Caco-2 (cell line): Measurements from ENCODE around the gene ADARB1. TPM values are rescaled to one million over a fixed set of nuclear protein-coding genes. Genes with fewer than 3 reads are reported as not detected.
"Not testable (repeated sequence)": the region's sequence is repeated elsewhere in the genome, so short reads cannot be mapped to it uniquely, and the experiment has no call there.

Source experiments
- BruUV-seq: library from RNA; stranded (reverse); fragments of 400-500 nt; replicated peaks from 2 replicates; lab custom pipeline; 2021; lab: Mats Ljungman, UMichigan
- CTCF ChIA-PET: fragments of 300-600 bp; sonication (Branson Sonifier 250); formaldehyde crosslinking; loops from one replicate; lab custom pipeline; 2022; ENCODE audit warnings: antibody characterized with exemption; lab: Charles Lee
- POLR2A ChIA-PET: fragments of 300-600 bp; sonication (Branson Sonifier 250); formaldehyde crosslinking; loops from one replicate; lab custom pipeline; 2022; ENCODE audit warnings: antibody characterized with exemption; lab: Charles Lee
- DNase-seq, 2 experiments: peaks; one replicate each; pipeline versions ENCODE4 v3.0.0 to v3.0.0-alpha.2; 2020 to 2022
- H3K27me3 ChIP-seq: replicated peaks from 2 replicates; pipeline ENCODE4 v1.6.0; 2011; ENCODE audit warnings: low read length; ENCODE audit not compliant: control insufficient read depth, insufficient read depth
- H3K36me3 ChIP-seq: 2 replicates; pipeline ENCODE4 v1.5.1; 2011; ENCODE audit warnings: low read length; ENCODE audit not compliant: control insufficient read depth, insufficient read depth
- H3K4me1 ChIP-seq: fragments of 250-450 bp; sonication (Bioruptor Pico); 2 replicates; pipeline ENCODE4 v1.5.1; 2020; ENCODE audit warnings: mild to moderate bottlenecking
- H3K4me3 ChIP-seq: 2 replicates; pipeline ENCODE4 v1.5.1; 2011; ENCODE audit warnings: low read depth, mild to moderate bottlenecking, control low read depth, low read length
- H3K9me3 ChIP-seq: fragments of 250-450 bp; sonication (Bioruptor Pico); 2 replicates; pipeline ENCODE4 v1.5.1; 2020; ENCODE audit warnings: mild to moderate bottlenecking, moderate library complexity
- H3K27ac Mint-ChIP-seq: one replicate; pipeline ENCODE4 v1.8.0; 2022; ENCODE audit warnings: mixed read lengths; ENCODE audit not compliant: unreplicated experiment
- H3K27me3 Mint-ChIP-seq: one replicate; pipeline ENCODE4 v1.8.0; 2022; ENCODE audit warnings: mixed read lengths; ENCODE audit not compliant: insufficient read depth, unreplicated experiment
- H3K36me3 Mint-ChIP-seq: one replicate; pipeline ENCODE4 v1.8.0; 2022; ENCODE audit warnings: mild to moderate bottlenecking, mixed read lengths; ENCODE audit not compliant: insufficient read depth, unreplicated experiment
- H3K4me1 Mint-ChIP-seq: one replicate; pipeline ENCODE4 v1.8.0; 2022; ENCODE audit warnings: low read depth, mixed read lengths; ENCODE audit not compliant: unreplicated experiment
- H3K4me3 Mint-ChIP-seq: one replicate; pipeline ENCODE4 v1.8.0; 2022; ENCODE audit warnings: mild to moderate bottlenecking, moderate library complexity, mixed read lengths; ENCODE audit not compliant: unreplicated experiment
- H3K9me3 Mint-ChIP-seq: one replicate; pipeline ENCODE4 v1.8.0; 2022; ENCODE audit warnings: mixed read lengths; ENCODE audit not compliant: unreplicated experiment
- intact Hi-C: fragments of 100-400 bp; cut with micrococcal nuclease; formaldehyde crosslinking; loops from one replicate; pipeline ENCODE4 v1.10.0; 2022; ENCODE audit not compliant: unreplicated experiment
- total RNA-seq: library from RNA; stranded (reverse); gene quantifications from 2 replicates; pipeline ENCODE4 v1.2.3, GENCODE V29; 2022
- TF ChIP-seq, protein P1 (sequence below), 2 experiments: fragments of 200-600 bp in 1 of 2; IDR thresholded peaks; 1 replicate in 1 of 2; 2 replicates in 1 of 2; pipeline versions ENCODE4 v1.5.1 to v1.8.0; 2011 to 2022; ENCODE audit warnings: antibody characterized with exemption in 1 of 2, control low read depth in 1 of 2, inconsistent platforms in 1 of 2, low read depth in 1 of 2, low read length in 1 of 2, mild to moderate bottlenecking in 1 of 2, moderate library complexity in 1 of 2; ENCODE audit not compliant: insufficient read depth in 1 of 2, severe bottlenecking in 1 of 2, unreplicated experiment in 1 of 2

ADARB1 gene
- total RNA-seq, 1 experiment from 2014 or later: 25.4 TPM

DNA sequence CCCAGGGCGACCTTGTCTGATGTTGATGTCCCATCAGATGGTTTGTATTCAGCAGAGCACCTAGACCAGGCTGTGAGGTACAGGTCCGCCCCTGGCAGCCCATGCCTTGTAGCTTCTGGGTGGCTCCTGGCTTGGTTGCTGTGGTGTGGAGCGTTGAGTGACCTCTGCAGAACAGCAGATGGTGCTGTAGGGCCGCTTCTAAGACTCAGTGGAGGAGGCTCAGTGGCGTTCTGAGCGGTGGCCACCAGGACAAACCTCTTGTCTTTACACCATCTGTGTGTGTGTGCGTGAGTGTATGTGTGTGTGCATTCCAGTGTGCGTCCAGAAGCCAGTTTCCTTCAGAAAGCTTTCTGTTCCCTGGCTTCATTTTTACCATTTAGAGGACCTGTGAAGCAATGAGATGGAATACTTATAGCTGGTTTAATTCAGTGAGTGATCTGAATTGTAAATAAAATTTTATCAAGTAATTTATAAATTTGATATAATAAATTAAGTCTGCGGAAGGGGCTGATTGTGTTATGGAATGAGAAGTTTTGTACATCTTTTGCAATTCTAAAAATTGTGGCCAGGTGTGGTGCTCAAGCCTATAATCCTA, 66.1 kb downstream of the ADARB1 start:
- no peaks in the 10 kb centered on the region for H3K36me3 ChIP-seq
- Mint-ChIP-seq H3K27ac (no peak overlapping the region), H3K4me3 (no peak overlapping the region), H3K9me3 (no peaks in the 10 kb centered on the region), H3K36me3 (peaks cover 18% of the 10 kb centered on the region), H3K27me3 (no peaks in the 10 kb centered on the region), H3K4me1 (no peaks in the 10 kb centered on the region)
- intact Hi-C loops: loop anchor here (1.0 to 10.0 kb wide), 3 partner anchors 94 to 682 kb away; partner anchors contain the start of gene POFUT2
- TF ChIP-seq, protein P1, sequence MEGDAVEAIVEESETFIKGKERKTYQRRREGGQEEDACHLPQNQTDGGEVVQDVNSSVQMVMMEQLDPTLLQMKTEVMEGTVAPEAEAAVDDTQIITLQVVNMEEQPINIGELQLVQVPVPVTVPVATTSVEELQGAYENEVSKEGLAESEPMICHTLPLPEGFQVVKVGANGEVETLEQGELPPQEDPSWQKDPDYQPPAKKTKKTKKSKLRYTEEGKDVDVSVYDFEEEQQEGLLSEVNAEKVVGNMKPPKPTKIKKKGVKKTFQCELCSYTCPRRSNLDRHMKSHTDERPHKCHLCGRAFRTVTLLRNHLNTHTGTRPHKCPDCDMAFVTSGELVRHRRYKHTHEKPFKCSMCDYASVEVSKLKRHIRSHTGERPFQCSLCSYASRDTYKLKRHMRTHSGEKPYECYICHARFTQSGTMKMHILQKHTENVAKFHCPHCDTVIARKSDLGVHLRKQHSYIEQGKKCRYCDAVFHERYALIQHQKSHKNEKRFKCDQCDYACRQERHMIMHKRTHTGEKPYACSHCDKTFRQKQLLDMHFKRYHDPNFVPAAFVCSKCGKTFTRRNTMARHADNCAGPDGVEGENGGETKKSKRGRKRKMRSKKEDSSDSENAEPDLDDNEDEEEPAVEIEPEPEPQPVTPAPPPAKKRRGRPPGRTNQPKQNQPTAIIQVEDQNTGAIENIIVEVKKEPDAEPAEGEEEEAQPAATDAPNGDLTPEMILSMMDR (IDR thresholded peaks at IDR 0.05; ENCODE audit: insufficient read depth in 1 of 2, low read depth in 1 of 2, low read length in 1 of 2, severe bottlenecking in 1 of 2, unreplicated experiment in 1 of 2): peak; percentile 78 to 91
- BruUV-seq: no TSS peak
- no peaks in the 10 kb centered on the region for H3K27me3 ChIP-seq
- no peak overlapping the region for H3K4me3 ChIP-seq
- peak; percentile 86 to 91 for DNase-seq
- CTCF ChIA-PET: interaction anchor here (0.6 to 1.5 kb wide), 15 partner anchors 10 to 680 kb away, joined by 3 to 12 read pairs (median 4); partner anchors contain the start of gene POFUT2
- peaks cover 10% of the 10 kb centered on the region for H3K4me1 ChIP-seq
- POLR2A ChIA-PET: interaction anchor here (0.6 kb wide), 1 partner anchor 147 kb away, joined by 3 read pairs; the partner anchor contains the start of gene POFUT2
- no peaks in the 10 kb centered on the region for H3K9me3 ChIP-seq

DNA sequence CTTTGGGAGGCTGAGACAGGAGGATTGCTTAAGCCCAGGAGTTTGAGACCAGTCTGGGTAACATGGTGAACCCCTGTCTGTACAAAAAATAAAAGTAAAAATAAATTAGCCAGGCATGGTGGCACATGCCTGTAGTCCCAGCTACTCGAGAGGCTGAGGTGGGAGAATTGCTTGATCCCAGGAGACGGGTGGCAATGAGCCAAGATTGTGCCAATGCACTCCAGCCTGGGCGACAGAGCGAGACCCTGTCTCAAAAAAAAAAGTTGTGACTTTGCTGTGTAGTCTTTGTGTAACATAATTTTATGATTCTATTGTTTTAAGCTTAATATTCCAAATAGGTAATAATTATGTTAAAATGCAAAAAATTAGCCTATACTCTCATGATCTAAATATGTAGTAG, 66.6 kb downstream of the ADARB1 start:
- H3K9me3 Mint-ChIP-seq, H3K27me3 Mint-ChIP-seq, POLR2A ChIA-PET, H3K4me3 Mint-ChIP-seq, H3K27ac Mint-ChIP-seq, H3K27me3 ChIP-seq, H3K9me3 ChIP-seq, DNase-seq, H3K4me1 Mint-ChIP-seq, H3K36me3 ChIP-seq, H3K4me3 ChIP-seq, BruUV-seq: not testable (repeated sequence)
- H3K4me1 ChIP-seq: peaks cover 10% of the 10 kb centered on the region
- intact Hi-C loops: loop anchor here (1.0 to 10.0 kb wide), 3 partner anchors 94 to 681 kb away; partner anchors contain the start of gene POFUT2
- peaks cover 16% of the 10 kb centered on the region for H3K36me3 Mint-ChIP-seq
- CTCF ChIA-PET: interaction anchor here (0.8 to 1.5 kb wide), 10 partner anchors 26 to 680 kb away, joined by 3 to 12 read pairs (median 6); partner anchors contain the start of gene POFUT2

DNA sequence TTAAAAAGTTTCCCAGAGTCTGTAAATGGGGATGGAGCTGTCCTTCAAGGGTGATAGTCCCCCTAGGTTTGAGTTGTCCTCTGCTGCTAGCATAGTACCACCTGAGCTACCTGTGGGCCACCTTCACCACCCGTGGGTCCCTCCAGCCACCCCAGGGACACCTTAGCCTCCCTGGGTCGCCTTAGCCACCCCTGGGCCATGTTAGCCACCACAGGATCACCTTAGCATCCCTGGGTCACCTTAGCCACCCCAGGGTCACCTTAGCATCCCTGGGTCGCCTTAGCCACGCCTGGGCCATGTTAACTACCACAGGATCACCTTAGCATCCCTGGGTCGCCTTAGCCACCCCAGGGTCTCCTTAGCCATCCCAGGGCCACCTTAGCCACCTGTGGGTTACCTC, 67.1 kb downstream of the ADARB1 start:
- BruUV-seq: no TSS peak
- H3K27me3 Mint-ChIP-seq: no peaks in the 10 kb centered on the region
- TF ChIP-seq, protein P1 (IDR thresholded peaks at IDR 0.05; ENCODE audit: insufficient read depth in 1 of 2, low read depth in 1 of 2, low read length in 1 of 2, severe bottlenecking in 1 of 2, unreplicated experiment in 1 of 2): no peak
- no peaks in the 10 kb centered on the region for H3K27me3 ChIP-seq
- no peak overlapping the region for H3K27ac Mint-ChIP-seq
- intact Hi-C loops: loop anchor here (5.0 to 10.0 kb wide), 2 partner anchors 93 to 681 kb away; no protein-coding TSS in a partner anchor
- H3K9me3 ChIP-seq: no peaks in the 10 kb centered on the region
- peaks cover 10% of the 10 kb centered on the region for H3K4me1 ChIP-seq
- no peaks in the 10 kb centered on the region for H3K36me3 ChIP-seq
- ChIA-PET CTCF (no interaction called here), POLR2A (no interaction called here)
- no peak overlapping the region for H3K4me3 ChIP-seq
- H3K4me1 Mint-ChIP-seq: no peaks in the 10 kb centered on the region
- H3K36me3 Mint-ChIP-seq: peaks cover 16% of the 10 kb centered on the region
- no peak overlapping the region for H3K4me3 Mint-ChIP-seq
- no peak for DNase-seq
- H3K9me3 Mint-ChIP-seq: no peaks in the 10 kb centered on the region
